AG04450 (cell line): Measurements from ENCODE around the gene MIA3. TPM values are rescaled to one million over a fixed set of nuclear protein-coding genes. Genes with fewer than 3 reads are reported as not detected.
"Not testable (repeated sequence)": the region's sequence is repeated elsewhere in the genome, so short reads cannot be mapped to it uniquely, and the experiment has no call there.

Experiments used
- CTCF ChIA-PET: fragments of 300-600, 350-600 bp; formaldehyde crosslinking; extraction: SDS; loops from one replicate; lab custom pipeline; 2022; ENCODE audit warnings: antibody characterized with exemption, inconsistent platforms; lab: Charles Lee
- POLR2A ChIA-PET: fragments of 350-600 bp; formaldehyde crosslinking; extraction: SDS; loops from one replicate; lab custom pipeline; 2021; ENCODE audit warnings: antibody characterized with exemption, inconsistent platforms; lab: Yijun Ruan, JAX
- DNase-seq: peaks from one replicate; pipeline ENCODE4 v3.0.0-alpha.2; 2011; ENCODE audit warnings: low read depth, low spot score
- H3K27ac ChIP-seq: one replicate; pipeline ENCODE4 v1.5.1; 2012; ENCODE audit warnings: low read depth, low read length, control low read depth
- H3K27me3 ChIP-seq: one replicate; pipeline ENCODE4 v1.6.0; 2012; ENCODE audit warnings: low read length; ENCODE audit not compliant: control insufficient read depth, insufficient read depth
- H3K4me3 ChIP-seq: 2 replicates; pipeline ENCODE4 v1.5.1; 2011; ENCODE audit warnings: mild to moderate bottlenecking, low read depth, low read length, control low read depth
- H3K9me3 ChIP-seq: 2 replicates; pipeline ENCODE4 v1.5.1; 2012; ENCODE audit warnings: low read length; ENCODE audit not compliant: control insufficient read depth, insufficient read depth
- polyA plus RNA-seq: library from polyadenylated mRNA; depleted of rRNA; stranded (reverse); fragments of >200 nt; gene quantifications from 2 replicates; pipeline ENCODE4 v1.2.3, GENCODE V29; 2011
- TF ChIP-seq, protein P1 (sequence below): IDR thresholded peaks from 2 replicates; pipeline ENCODE4 v1.5.1; 2011; ENCODE audit warnings: low read depth, low read length, control low read depth, inconsistent platforms

MIA3 gene
- polyA plus RNA-seq, 1 experiment = 53.6 TPM

DNA sequence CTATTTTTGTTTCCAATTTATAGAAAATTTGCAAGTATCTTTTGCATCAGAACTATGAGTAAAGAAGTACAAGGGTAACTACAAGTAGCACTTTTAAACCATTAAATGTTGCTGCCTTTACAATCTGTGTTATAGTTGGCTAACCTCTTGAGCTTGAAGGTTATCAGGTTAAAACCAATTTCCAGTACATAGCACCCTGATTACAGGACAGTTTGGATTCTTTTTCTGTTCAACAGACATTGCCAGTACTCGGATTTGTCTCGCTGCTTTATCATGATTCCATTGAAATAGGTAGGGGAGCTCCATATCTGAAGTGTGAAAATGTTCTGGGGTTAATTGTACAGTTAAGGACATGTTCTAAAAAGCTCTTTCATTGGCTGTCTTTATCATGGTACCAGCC is 40.0 kb downstream of the MIA3 start:
- Histone ChIP-seq H3K27me3 (no peaks in the 10 kb centered on the region), H3K9me3 (no peaks in the 10 kb centered on the region), H3K27ac (no peak overlapping the region), H3K4me3 (no peak overlapping the region)
- no peak for DNase-seq
- TF ChIP-seq, protein P1, sequence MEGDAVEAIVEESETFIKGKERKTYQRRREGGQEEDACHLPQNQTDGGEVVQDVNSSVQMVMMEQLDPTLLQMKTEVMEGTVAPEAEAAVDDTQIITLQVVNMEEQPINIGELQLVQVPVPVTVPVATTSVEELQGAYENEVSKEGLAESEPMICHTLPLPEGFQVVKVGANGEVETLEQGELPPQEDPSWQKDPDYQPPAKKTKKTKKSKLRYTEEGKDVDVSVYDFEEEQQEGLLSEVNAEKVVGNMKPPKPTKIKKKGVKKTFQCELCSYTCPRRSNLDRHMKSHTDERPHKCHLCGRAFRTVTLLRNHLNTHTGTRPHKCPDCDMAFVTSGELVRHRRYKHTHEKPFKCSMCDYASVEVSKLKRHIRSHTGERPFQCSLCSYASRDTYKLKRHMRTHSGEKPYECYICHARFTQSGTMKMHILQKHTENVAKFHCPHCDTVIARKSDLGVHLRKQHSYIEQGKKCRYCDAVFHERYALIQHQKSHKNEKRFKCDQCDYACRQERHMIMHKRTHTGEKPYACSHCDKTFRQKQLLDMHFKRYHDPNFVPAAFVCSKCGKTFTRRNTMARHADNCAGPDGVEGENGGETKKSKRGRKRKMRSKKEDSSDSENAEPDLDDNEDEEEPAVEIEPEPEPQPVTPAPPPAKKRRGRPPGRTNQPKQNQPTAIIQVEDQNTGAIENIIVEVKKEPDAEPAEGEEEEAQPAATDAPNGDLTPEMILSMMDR = no peak
- ChIA-PET POLR2A (no interaction called here), CTCF (interaction anchor here (1.2 to 1.4 kb wide), 2 partner anchors 13 to 23 kb away, joined by 3 to 4 read pairs; no protein-coding TSS in a partner anchor)

DNA sequence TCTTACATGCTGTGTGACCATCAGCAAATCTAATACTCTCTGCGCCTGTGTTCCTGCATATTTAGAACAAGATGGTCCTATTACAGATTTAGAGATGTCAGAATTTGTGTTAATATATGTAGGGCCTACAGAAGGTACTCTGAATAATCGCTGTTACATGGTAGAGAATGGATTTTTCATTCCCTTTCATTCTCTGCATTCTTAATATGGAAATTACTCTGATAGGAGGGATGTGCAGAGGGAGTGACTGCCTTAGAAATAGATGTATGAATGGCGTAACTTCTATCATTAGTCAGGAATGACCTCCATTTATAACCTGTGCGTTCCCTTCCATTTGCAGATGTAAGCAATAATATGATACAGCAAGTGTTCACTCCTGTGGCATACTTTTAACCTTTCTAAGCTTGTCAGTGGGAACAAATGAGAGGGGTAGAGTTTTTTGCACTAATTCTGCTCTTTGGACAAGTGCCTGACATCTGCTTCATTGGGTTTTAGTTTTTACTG is 45.6 kb downstream of the MIA3 start:
- H3K27ac ChIP-seq = no peak overlapping the region
- no peaks in the 10 kb centered on the region for H3K27me3 ChIP-seq
- no peak overlapping the region for H3K4me3 ChIP-seq
- no peak for DNase-seq
- ChIA-PET CTCF (interaction anchor here (1.0 kb wide), 1 partner anchor 426 kb away, joined by 3 read pairs; no protein-coding TSS in a partner anchor), POLR2A (no interaction called here)
- no peaks in the 10 kb centered on the region for H3K9me3 ChIP-seq
- TF ChIP-seq, protein P1 = no peak

DNA sequence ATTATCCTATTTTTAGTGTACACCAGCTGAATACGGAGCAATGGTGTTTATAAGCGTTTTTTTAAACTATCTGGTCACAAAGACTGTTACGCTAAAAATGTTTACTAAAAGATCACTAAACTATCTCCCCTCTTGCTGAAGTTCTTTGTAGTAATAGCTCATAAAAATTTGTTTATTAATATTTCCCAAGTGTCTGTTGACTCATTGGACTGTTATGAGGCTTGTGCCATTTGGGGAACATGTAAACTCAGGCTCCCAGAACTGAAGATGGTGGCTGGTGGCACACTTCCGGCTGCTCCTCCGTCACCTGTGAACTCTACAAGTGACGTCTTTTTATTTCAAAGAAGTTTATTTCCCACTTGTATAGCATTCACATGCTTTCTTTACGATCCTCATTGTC is 48.1 kb downstream of the MIA3 start:
- ChIA-PET CTCF (interaction anchor here (0.9 kb wide), 1 partner anchor 12 kb away, joined by 3 read pairs; no protein-coding TSS in a partner anchor), POLR2A (no interaction called here)
- H3K27ac ChIP-seq = no peak overlapping the region
- no peaks in the 10 kb centered on the region for H3K27me3 ChIP-seq
- H3K4me3 ChIP-seq = no peak overlapping the region
- TF ChIP-seq, protein P1 = no peak
- DNase-seq = no peak
- H3K9me3 ChIP-seq = no peaks in the 10 kb centered on the region

DNA sequence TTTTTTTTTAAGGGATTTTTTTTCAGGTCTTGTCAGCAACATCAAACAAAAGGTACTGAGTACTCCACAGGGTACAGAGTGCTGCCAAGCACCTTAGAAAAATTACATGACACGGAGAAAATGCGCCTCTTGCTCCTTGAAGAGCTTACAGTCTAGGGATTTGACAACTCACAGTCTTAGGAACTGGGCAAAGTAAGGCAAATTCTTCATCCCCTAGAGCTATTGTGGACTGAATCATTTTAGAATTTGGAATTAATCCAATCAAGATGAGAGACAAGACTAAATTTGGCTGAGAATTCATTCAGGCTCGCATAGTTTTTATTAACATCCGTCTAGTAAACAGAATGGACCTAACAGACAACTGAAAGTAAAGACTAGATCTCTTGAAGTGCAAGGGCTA is 50.3 kb downstream of the MIA3 start:
- H3K9me3 ChIP-seq, DNase-seq, H3K27me3 ChIP-seq, H3K27ac ChIP-seq, POLR2A ChIA-PET, H3K4me3 ChIP-seq: not testable (repeated sequence)
- CTCF ChIA-PET = interaction anchor here (1.0 to 1.1 kb wide), 2 partner anchors 26 to 34 kb away, joined by 3 to 4 read pairs; no protein-coding TSS in a partner anchor

DNA sequence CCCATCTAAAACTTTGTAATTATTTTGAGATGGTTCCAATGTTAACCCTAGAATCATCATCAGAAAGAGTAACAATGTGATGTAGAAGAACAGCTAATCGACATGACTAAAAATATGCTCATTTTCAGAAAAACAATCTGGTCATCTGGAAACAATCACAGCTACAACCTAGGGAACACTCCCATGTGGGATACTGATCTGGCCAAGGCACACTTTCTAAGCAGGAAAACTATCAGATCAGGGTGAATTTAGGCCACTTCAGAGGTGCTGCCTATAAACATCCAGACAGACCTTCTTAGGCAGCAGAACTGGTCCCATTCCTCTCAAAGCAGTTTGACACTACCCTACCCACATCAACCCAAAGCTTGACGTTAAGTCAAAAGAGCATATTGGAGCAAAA is 51.2 kb downstream of the MIA3 start:
- POLR2A ChIA-PET, H3K27ac ChIP-seq, DNase-seq, H3K27me3 ChIP-seq, CTCF ChIA-PET, H3K9me3 ChIP-seq, H3K4me3 ChIP-seq: not testable (repeated sequence)

DNA sequence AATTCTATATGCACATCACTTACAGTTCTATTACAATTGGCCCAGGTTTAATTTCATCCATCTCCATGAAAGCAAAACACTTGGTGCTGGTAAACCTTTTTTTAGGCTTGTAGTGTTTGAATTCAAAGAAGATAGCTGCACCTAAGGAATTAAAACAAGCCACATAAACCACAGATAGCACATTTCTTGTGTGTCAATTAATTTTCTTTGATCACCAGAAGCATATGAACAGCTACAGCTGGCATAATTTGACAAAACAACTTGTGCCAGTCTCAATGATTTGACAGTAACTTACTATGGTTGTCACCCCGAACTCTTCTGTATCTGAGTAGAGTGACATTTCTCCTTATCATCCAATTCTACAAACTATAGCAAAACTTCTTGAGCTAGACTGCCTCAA is 52.2 kb downstream of the MIA3 start:
- no peaks in the 10 kb centered on the region for H3K9me3 ChIP-seq
- no peak overlapping the region for H3K4me3 ChIP-seq
- no peaks in the 10 kb centered on the region for H3K27me3 ChIP-seq
- ChIA-PET CTCF (interaction anchor here (1.0 kb wide), 1 partner anchor 36 kb away, joined by 5 read pairs; no protein-coding TSS in a partner anchor), POLR2A (no interaction called here)
- no peak for DNase-seq
- TF ChIP-seq, protein P1 = no peak
- H3K27ac ChIP-seq = no peak overlapping the region
